GM21737 (cell line): ENCODE measurements around the gene EFNB2.

Source experiments
- ATAC-seq: cut with Tn5 transposase; IDR thresholded peaks from one replicate; pipeline ENCODE4 v1.9.1; 2021; ENCODE audit warnings: mild to moderate bottlenecking, moderate library complexity; ENCODE audit not compliant: unreplicated experiment

Gene EFNB2

DNA sequence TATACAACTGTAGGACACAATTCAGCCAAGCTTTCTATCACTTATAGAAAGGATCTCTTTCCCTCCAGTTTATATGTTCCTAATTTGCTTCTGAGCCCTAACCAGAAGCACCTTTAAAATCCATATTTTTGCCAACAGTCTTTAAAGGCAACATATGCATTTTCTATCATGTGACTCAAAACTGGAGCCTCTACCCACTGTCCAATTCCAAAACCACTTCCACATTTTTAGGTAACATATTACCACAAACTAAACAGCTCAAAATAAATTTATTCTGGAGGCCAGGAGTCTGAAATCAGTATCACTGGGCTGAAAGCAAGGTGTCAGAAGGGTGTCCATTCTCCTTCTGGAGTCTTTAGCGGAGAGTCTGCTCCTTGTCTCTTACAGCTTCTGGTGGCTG is 15.9 kb upstream of the EFNB2 start:
- no peak for ATAC-seq

DNA sequence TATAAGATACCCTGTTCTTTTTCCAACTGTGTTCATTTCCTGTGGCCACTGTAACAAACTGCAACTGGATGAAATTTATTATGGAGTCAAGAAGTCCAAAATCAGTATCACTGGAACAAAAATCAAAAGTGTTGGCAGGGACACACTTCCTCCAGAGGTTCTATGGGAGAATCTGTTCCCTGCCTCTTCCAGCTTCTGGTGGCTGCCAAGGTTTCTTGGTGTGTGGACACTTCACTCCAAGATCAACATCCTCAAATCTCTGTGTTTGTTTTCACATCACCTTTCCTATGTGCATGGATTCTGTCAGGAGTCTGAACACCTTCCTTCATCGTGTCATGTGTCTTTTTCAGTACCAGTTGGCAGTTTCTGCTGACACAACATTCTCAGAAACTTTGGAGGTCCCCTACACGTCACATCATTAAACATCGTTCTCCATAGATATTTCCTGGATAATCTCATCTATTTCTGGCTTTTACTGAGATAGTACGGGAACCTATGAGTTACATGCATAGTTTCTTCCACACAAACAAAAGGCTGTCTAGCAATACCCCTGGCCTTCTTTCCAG is 15.2 kb upstream of the EFNB2 start:
- ATAC-seq = no peak

DNA sequence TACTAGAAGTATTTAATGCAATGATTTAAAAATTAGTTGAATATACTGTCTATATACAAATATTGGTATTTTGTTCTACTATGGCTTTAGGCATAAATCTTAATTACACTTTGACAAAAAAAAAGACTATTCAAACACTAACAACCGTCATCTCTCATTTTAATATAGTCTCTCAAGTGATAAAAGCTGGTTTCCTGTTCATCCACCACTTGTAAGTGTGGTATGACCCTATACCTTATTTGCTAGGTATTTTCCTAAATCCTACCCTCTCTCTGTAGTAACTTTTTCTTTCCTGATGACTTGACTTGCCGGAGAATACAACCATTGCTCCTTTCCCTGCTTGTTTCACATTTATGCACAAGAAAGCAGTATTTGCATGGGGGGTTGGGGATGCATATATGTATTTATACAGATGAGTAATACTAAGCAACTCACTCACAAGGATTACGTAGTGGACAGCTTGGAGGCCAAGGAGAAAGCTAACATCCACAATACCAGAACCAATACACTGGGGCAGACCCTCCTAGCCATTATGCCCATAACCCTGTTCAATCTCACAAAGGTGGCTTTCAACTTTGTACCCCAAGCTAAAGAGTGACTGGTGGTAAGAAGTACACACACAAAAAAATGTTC is 12.7 kb upstream of the EFNB2 start:
- ATAC-seq = no peak

DNA sequence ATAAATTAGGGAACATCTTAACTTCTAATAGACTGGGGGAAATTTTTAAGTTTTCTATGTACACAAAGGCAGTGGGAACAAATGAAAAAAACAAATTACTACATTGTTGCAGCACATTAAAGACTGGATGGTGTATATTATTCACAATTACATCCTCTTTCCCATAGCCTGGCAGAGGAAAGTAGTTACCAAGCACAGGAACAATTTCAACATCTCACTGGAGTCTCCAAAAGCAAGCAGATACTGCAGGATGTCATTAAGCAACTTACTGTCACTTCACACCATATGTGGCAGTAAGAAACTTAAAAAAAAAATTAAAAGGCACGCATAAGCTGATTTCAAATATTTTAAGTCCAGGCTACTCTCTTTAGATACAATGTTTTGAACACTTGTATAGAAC is 6.4 kb upstream of the EFNB2 start:
- ATAC-seq = no peak

DNA sequence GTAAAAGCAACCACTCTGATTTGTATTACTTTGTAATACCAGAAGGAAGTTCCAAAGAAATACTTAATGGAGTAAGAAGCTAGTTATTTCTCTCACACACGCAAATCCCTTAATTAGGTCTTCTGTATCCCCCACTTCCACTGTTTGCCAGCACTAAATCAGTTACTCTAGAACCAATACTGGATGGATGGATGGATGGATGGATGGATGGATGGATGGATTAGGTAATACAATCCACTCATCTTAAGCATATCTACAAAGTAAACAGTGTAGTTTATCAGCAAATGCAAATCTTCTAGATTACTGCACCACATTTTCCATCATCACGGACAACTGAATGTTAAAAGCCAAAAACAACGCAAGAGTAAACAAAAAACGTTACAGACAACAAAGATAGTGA is 5.2 kb upstream of the EFNB2 start:
- ATAC-seq = no peak

DNA sequence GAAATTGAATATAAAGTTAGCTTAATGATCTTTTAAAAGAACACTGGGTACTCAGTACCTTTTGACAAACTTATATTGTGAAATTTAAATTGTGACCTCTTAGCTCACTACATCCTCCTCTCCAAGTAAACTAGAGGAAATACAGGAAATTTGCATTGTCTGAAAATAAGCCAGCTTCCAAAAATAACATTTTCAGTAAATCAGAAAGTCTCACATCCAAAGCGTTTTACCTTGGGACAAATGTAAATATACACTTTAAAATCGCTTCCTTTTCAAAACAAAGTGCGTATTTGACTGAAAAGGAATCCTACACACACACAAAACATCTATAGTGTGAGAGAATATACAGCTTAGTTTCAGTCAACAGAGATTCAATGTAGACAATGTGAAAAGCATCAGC is 2.1 kb upstream of the EFNB2 start:
- no peak for ATAC-seq

DNA sequence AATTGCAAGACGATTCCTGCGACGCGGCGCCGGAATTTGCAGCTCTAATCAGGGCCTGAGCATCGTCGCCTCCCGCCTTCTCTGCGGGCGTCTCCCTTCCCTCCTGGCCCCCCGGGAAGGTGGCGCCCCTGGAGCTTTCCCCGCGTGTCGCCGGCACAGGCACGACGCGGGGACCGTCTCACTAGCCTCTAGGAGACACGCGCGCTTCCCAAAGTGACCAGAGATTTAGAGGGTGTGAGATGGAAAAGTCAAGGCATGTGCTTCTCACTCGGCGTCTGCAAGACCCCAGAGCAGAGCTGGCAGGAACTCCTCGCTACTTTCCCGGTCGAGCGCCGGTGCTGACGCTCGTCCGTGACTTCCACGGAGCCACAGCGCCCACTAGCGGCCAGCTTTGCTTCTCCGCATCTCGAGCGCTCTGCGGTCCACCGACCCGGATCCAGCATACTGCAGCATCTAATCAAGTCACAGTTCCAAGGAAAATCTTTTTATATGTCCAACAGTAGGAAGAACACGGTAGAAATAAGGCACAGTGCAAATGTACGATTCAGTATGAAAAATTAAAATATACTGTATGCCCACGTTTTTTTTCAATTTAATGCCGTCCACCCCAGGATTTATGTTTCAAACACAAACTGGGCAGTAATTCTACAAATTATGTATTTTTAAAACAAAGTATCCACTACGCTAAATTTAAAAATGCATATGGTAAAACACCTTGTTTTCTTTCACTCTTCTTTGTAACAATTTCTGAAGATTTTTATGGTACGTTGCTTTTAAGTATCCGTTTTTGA is 977 bp upstream of the EFNB2 start:
- peak; percentile 43 for ATAC-seq

DNA sequence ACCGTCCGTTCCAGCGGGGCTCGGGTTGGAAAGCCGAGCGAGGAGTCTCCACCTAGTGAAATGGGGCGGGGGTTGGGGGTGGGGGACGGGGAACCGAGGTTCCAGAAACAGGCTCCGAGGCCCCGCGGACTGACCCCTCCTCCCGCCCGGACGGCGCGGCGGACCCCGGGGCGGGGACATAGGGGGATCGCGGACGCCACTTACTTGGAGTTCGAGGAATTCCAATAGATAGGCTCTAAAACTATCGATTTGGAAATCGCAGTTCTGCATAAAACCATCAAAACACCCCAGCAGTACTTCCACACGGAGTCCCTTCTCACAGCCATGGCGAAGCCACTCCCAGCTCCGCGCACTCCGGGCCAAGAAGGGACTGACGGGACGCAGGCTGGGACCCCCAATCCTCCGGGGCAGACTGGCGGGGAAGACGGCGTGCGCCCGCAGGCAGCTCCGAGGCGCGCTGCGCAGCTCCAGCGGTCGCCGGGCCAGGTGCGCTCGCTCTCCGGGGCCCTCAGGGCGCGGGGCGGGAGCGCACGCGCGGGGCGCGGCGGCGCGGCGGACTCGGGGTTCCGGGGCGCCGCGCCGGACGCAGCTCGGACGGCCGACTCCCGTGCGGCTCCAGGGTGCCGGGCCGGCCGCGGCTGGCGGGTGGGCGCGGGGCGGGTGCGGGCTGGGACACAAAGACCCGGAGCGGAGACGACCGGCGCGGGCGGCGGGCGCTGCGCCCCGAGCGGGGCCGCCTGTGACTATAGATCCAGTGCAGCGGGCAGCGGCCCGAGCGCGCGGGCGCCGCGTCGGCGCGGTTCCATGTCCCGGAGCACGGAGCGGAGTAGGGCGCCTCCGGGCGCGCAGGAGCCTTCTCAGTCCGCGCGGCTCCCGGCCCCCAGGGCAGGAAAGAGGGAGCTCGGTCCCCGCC is 567 bp downstream of the EFNB2 start:
- peak; percentile 20 for ATAC-seq

DNA sequence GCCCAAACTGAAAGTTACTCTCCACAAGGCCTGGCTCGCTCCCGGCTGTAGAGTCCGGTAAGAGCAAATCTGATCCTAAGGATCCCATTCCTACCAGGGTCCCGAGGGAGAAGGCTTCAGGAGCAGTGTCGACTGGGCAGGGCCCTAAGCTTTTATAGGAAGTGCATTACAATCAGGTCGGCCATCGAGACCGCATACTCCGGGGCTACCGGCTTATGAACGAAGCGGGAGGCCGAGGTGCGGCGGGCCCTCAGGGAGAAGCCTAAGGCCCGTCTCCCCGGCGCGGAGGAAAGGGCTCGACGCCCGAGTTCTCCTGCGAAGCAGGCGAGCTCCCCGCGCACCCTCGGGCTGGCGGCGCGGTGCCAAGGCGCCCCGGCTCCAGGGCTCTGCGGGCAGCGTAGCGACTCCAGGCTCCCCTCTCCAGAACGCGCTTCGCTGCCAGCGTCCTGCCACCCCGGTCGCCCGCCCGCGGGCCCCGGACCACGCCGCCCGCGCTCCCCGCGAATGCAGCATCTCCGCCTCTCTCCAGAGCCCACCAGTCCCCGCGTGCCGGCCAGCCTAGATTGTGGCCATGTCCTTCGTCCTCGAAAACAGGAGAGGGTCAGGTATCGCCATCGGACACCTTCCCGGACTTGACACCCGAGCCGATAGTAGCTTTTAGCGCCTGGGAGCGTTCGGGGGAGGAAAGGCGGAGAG is 1.4 kb downstream of the EFNB2 start:
- ATAC-seq = no peak

DNA sequence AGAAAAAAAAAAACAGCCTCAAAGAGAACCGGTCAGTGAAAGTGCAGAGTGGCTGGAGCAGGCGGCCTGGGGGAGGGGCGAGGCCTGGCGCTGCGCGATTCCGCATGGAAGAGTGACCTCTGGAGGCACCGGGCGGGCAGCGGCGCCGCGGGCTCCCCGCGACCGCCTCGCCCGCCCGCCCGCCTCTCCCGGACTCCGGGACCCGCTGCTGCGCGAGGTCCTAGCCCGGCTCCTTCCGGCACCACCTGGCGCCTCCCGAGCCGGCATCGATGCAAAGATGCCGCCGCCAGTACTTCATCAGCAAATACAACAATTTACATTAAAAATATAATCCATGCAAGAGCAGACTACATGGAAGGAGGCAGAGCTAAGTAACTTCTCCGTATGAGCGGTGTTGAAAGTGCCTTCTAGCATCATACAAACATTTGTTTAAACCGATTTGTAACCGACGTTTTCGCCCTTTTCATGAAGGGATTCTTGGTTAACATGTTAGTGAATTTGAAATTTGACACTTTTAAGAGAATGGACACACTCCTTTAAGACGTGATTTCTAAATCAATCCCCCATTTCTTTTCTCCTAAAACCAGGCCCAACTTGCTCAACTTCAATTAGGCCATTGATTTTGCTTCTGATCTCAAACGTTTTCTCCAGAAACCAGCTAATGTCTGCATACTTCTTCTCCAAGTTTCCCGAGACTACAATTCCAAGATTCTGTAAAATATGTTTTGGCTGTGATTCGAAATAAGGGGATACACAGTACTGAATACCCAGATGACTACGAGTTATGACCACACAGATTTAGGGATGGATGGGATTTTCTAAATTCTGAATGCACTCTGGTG is 2.1 kb downstream of the EFNB2 start:
- no peak for ATAC-seq

DNA sequence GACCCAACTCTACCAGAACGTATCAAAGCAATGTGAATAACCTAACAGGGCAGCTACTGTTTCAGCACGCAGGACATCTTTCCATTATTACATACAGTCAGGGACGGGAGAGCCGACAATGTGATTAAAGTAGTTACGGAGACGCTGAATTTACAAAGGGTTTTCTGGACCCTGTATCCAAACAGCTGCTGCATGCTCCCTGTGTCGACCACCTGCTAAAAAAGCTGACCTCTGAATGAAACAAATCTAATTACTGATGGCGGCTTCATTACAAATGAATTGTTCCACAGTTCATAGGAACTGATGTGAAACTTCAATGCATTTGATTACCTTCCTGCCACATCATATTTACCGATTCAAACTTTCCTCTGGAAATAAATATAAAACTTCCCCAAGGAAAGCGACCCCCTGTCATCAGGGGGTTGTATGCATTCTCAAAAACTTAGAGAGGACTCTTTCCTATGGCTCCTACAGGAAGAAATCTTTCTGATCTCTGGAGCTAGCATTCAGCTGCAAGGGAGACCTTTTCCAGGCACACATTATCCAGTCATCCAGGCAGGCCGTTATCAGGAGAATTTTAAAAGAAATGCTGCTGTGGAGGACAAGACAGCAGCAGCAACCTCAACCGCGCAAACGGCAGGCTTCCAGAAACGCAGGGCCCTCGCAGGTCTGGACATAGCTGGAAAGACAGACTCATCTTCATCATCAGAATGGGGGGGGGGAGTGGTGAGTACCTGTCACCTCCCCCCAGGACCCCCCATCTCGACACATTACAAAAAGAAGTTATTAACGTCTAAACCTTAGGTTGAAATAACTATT is 3.1 kb downstream of the EFNB2 start:
- ATAC-seq = no peak

DNA sequence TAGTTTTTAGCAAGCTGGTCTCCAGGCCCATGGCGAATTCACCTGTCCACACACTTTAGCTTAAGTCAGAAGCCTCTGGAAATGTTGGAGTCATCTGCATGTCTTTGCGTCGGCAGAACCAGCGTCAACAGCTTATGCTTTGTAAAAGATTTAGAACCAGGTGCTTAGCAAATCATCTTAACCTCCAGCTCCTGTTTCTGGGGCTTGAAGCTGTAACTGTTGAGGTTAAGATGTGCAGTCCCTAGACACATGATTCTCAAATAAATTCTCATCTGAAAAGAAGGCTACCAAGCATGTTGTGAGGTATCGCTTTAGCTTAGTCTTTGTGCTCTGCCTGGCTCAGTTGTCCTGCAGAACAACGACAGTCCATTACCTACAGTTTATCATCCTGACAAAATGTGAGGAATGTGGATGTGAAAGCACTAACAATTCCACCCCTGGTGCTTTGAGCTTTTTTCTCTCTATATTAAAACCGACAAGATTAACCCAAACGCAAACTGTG is 4.4 kb downstream of the EFNB2 start:
- no peak for ATAC-seq

DNA sequence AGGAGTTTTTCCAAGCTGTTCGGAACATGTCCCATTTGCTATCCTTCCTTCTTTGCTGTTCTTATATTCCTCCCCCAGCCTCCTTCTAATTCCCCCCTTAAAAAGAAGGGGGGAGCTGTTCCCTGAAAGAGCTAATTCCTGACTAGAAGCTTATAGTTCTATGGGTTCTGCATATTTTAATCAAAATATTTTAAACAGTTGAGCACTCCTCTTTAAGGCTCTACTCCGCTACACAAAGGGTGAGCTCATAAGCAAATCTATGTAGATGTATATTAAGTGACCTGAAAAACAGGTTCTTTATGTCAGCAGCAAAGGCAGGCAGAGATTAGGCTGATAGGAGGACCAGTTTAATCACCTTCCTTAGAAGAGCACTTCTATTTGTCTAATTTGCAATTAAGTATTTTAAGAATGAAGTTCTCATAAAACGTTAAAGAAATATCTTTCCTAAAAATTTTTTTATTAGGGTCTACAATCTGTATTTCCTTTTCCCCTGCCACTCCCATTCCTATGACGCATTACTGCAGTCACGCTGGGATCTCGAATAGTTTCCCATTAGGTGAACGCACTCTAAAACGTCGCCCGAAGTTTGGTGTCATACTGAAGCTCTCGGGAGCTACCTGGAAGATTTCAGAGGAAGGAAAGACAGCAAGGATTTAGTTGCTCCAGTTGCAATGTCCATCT is 5.2 kb downstream of the EFNB2 start:
- no peak for ATAC-seq

DNA sequence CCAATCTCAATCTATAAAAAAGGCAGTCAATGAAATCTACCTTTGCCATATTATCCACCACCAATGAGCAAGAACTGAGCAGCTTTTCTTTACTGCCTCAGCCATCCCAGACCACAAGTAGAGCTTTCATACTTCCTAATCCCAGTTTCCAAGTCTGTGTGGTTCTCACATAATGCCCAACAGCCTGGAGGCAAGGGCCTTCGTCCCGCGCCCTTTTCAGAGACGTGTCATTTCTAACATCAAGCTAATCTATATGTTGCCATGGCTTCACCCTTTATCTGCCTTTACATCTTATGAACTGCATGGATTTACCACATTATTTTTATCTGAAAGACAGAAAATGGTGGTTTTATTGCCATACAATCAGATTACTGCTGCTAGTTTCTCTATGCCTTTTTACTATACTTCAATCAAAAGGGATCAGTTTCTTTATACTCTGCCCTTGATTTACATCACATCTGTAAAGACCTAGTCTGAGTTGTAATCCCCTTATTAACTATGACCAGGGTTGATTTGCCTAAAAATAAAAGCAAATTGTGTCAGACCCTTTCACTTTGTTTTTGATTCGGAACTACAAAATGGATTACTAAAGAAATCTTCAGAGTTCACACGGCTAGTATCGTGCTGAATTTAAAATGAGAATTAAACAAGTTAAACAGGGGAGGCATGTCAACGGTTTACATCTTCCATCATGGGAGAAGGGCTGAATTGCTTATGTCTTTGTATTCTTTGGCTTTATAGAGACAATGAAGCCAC is 5.9 kb downstream of the EFNB2 start:
- ATAC-seq = no peak

DNA sequence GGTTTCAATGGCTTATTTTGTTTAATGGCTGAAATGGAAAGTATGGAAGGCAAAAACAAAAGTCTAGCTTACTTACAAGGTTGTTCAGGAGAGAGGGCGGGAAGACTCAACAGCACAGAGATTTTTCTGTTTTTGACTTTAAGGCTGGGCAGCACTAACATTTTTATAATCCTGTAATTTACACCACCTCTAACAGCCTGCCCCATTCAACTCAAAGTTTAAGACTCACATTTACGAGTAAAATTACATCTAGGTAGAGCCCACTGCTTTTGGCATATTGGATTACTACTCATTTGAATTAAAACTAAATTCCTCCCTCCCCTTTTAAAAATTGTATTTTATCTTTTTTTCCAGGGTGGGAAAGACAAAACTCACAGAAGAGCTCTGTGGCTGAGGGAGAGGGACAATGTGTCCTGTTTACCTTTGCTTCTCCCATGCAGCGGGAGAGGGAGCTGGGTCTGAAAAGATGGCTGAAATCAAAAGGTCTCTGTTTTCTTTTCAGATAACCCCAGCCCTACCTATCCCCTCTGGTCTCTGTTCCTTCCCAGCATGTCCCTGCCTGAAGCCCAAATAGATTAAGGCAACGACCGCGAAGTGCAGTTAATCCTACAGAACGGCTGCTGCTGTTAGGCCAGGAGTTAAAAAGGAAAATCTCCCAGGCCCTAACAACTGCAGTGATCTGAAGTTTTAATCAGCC is 6.6 kb downstream of the EFNB2 start:
- no peak for ATAC-seq

DNA sequence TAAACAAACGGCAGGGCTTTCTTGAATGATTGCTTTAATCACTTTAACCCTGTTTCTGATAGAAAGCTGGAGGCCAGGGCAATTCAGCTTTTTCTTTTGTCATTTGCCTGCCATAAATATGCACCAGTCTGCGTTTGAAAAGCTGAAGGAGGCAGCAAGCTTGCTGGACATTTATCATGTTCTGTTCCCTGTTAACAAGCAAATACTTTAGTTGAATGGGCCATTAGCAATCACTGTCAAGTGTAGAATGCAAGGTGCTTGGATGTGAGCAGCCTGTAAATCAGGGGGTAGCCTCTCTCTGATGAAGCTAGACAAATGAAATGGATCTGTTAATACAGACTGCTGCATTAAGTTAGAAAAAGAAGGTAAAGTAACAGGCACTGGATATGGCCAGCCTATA is 7.6 kb downstream of the EFNB2 start:
- no peak for ATAC-seq

DNA sequence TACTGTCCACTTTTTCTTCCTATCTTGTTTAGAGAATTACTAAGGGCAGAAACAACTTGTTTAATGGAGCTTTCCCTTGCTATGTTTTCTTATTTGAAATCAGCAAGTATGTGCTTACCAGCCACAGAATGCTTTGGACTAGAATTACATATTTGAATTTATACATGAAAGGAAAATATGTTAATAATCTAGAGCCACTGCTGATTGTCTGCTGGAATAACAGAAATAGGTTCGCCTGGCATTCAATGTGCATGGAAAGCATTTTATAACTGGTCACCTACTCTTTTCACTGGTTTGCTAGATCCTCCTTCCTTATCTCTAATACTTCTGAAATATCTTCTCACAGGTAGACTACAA is 8.0 kb downstream of the EFNB2 start:
- ATAC-seq = no peak
